GM12891 (cell line): Measurements from ENCODE around the gene TM2D3.
A peak's percentile ranks its signal among the peaks of the same experiment; 100 is the strongest.
"Not testable (repeated sequence)": the region's sequence is repeated elsewhere in the genome, so short reads cannot be mapped to it uniquely, and the experiment has no call there.

Experiments used
- DNase-seq: peaks from one replicate; pipeline ENCODE4 v3.0.0; 2011; ENCODE audit warnings: low spot score; ENCODE audit not compliant: insufficient read length
- FAIRE-seq: peaks from 2 replicates; lab custom pipeline; 2011; peaks lifted over from hg19 to GRCh38; lab: Jason Lieb, UNC
- PAX5 ChIP-seq: IDR thresholded peaks from 2 replicates; pipeline ENCODE4 v1.6.1; 2011; ENCODE audit warnings: low read length, moderate library complexity, mild to moderate bottlenecking; ENCODE audit not compliant: insufficient read depth, severe bottlenecking
- POLR2A ChIP-seq: IDR thresholded peaks from 2 replicates; pipeline ENCODE4 v1.6.1; 2011; ENCODE audit warnings: low read depth, low read length, control low read depth
- POLR2AphosphoS5 ChIP-seq: IDR thresholded peaks from 2 replicates; pipeline ENCODE4 v1.6.1; 2011; ENCODE audit warnings: low read depth, low read length, control low read depth
- POU2F2 ChIP-seq: IDR thresholded peaks from 2 replicates; pipeline ENCODE4 v1.6.1; 2011; ENCODE audit warnings: low read depth, mild to moderate bottlenecking, control low read depth, low read length, moderate library complexity
- SPI1 ChIP-seq: IDR thresholded peaks from 2 replicates; pipeline ENCODE4 v1.6.1; 2011; ENCODE audit warnings: low read depth, low read length, control low read depth
- TAF1 ChIP-seq: IDR thresholded peaks from 2 replicates; pipeline ENCODE4 v1.6.1; 2011; ENCODE audit warnings: low read depth, low read length, control low read depth

Gene TM2D3

DNA sequence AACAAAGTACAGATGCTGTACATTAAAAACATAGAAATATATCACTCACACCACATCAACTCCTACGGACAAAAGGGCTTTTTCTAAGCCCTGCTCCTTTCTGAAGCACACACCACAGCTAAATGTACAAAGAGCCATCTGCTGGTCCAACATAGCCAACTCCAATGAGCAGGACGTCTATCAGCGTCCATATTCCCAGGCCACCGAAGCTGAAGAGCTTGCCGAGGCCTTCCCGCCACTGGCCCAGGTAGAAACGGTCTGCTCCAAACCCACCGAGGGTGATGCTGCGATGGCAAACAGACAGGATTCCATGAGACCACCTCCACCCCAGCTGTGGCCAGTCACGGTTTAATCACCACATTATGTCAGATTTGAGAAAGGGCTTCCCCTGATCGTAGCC, 9.8 kb downstream of the TM2D3 start:
- TF ChIP-seq TAF1, result no peak
- TF ChIP-seq PAX5, result no peak
- no peak for TF ChIP-seq POLR2AphosphoS5
- no peak for TF ChIP-seq SPI1
- no peak for TF ChIP-seq POU2F2
- TF ChIP-seq POLR2A, result no peak
- FAIRE-seq, result no peak
- no peak for DNase-seq

DNA sequence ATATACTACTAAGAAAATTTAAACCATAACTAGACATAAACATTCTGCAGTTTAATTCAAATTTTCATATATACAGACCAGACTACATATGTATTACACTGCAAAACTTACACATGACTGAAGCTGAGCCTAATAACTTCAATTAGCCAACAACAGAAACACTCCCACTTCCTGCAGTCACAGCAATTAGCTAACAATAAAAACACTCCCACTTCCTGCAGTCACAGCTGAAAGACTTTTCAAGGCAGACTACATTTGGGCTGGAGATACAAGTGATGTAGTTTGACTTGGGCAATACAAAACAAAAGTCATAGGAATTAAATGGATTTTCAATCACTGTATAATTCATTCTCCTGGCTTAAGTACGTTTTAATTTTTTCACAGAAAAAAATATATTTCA, 10.3 kb downstream of the TM2D3 start:
- FAIRE-seq, result peak; percentile 23
- peak; percentile 43; the same call in 1 of the 2 replicates for TF ChIP-seq SPI1
- TF ChIP-seq POU2F2, result no peak
- no peak for DNase-seq

DNA sequence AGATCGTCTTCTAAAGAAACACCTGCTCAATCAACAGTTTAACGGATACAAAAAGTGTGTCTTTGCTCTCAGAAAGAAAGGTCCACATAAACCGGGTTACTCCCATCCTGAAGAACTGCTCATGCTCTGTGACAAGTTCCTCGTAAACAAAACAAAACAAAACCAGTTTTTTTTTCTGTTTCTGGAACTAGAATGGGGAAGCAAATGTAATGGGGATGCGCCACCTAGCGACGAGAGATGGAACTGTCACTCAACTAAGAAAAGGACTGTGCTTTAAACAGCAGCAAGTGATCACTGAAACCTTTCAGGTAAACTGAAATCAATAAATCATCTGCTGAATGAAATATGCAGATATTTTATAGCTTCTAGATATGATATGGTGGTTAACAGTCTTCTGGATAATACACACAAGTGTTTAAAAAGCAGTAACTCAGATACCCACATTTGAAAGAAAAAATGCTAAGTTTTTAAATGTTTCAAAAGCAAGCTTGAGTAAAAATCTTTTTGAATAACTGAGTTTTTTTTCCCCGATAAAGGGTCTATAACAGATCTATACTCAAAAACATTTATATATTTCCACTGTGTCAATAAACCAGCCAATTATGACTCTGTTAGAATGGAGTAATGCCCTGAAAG, 10.9 kb downstream of the TM2D3 start:
- FAIRE-seq, result peak; percentile 85
- peak; percentile 37 for DNase-seq
- no peak for TF ChIP-seq TAF1
- no peak for TF ChIP-seq PAX5
- TF ChIP-seq POU2F2, result no peak
- no peak for TF ChIP-seq SPI1
- no peak for TF ChIP-seq POLR2AphosphoS5
- TF ChIP-seq POLR2A, result no peak

DNA sequence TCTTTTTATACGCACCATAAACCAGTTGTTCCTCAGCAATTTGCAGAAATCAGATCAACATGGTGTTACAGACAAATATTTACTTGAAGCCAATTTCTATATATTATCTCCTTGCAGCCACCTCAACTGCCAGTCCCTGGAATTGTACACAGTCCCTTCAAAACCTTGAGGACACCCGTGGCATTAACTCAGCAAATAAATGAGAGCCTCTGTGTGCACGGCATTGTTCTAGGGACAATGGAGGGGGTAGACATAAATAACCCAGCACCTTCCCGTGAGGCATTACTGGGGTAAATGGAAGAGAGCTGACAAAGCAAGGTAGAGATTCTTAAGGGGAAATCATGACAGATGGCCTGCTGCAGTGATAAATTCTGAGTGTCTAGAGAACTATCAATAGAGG, 12.5 kb downstream of the TM2D3 start:
- TF ChIP-seq POU2F2, result no peak
- TF ChIP-seq POLR2A, result peak; percentile 26; the same call in 1 of the 2 replicates
- no peak for FAIRE-seq
- no peak for DNase-seq

DNA sequence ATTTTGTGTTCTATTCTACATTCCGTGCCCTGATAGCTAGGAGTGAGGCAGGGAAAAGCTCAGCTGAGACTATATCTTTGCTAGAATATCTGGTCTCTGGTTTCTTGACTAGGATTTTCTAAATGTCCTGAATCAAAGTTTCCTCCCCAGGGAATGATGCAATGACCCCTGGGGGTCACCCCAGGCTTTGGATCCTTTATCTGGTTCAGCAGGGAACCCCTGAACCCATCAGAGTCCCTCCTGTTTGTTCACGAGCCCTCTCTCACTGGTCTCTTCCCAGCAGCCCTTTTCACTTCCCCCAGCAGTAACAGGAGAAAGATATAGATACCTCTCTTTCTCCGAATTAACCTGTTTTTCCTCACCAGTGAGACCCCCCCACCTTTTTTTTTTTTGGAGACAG, 14.3 kb downstream of the TM2D3 start:
- DNase-seq, result no peak
- TF ChIP-seq POLR2AphosphoS5 (no peak), SPI1 (no peak), PAX5 (no peak), TAF1 (no peak), POU2F2 (no peak), POLR2A (no peak)
- no peak for FAIRE-seq

DNA sequence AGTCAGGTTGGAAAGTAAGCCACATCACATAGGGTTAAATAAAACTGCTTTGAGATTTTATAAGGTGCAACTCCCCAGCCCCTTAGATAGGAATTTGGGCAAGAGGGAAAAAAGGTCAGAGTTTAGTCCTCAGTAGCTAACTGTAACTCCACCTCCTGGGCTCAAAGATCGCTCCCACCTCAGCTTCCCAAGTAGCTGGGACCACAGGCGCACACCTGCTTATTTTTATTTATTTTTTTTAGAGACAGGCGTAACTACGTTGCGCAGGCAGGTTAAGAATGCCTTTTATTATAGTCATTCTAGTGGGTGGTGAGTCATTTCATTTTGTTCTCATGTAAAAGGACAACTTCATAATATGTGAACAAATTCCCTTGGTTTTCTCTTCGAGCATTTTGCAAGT, 14.7 kb downstream of the TM2D3 start:
- FAIRE-seq (no peak), DNase-seq (no peak)
- TF ChIP-seq PAX5, result no peak
- TF ChIP-seq TAF1, result no peak
- no peak for TF ChIP-seq SPI1
- TF ChIP-seq POU2F2, result no peak
- no peak for TF ChIP-seq POLR2A
- no peak for TF ChIP-seq POLR2AphosphoS5

DNA sequence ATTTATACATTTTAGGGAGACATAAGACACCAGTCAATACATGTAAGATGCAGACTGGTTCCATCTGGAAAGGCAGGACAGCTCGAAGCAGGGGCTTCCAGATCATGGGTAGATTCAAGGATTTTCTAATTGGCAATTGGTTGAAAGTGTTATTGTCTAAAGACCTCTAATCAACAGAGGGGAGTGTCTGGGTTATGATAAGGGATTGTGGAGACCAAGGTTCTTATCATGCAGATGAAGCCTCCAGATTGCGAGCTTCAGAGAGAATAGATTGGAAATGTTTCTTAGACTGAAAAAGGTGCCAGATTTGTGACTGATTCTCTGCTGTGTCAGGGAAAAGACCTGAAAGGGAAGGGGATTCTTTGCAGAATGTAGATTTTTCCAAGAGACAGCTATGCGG, 15.1 kb downstream of the TM2D3 start:
- DNase-seq (no peak), FAIRE-seq (no peak)
- TF ChIP-seq TAF1 (no peak), SPI1 (no peak), POU2F2 (no peak), POLR2AphosphoS5 (no peak), PAX5 (no peak), POLR2A (no peak)

DNA sequence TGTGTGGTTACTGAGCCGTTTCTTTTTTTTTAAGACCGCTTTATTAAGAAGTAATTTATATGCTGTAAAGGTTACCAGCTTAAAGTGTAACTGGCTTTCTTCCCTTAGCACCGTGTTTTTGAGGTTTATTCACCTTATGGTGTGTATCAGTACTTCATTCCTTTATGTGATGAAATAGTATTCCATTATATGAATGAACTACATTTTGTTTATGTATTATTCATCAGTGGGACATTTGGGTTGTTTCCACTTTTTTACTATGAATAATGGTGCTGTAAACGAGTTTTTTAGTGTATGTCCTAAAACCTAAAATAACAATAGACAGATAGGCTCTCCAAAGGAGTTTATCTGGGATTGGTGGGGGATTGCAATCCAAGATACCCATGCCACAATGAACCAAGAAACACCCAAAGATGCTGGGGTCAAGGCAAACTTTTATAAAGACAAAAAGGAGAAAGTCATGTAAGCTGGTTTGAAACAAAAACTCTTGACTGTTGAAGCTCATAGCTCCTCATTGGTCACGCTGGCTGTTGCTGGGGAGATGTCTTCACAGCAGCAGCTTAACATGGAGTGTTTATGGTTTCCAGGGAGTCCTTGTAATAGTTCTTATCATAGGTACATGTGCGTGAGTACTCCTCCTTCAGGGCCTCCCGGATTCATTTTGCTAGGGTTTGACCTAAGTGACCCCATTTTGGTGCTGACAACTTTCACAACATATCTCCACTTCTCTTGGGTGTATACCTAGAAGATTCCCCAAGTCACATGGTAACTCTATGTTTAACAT, 16.0 kb downstream of the TM2D3 start:
- FAIRE-seq, result no peak
- no peak for DNase-seq
- TF ChIP-seq PAX5 (no peak), TAF1 (no peak), POLR2AphosphoS5 (no peak), POLR2A (no peak), SPI1 (no peak), POU2F2 (no peak)

DNA sequence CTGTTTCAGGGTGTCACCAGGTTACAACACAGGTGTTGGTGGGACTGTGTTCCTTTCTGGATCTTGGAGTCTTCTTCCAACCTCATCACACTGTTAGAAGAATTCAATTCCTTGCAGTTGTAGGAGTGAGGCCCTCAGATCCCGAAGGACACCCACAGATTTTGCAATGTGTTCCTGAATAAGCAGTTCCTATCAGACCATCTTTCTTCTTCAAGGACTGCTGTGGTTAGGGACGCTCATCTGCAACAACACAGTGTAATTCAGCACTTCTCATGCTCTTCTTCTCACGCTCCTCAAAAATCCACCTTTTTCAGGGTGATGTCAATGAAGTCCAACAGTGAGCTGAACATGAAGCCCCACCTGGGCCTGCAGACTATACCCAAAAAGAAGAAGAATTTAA, 18.8 kb downstream of the TM2D3 start:
- TF ChIP-seq SPI1, result no peak
- TF ChIP-seq PAX5, result no peak
- TF ChIP-seq POLR2AphosphoS5, result no peak
- TF ChIP-seq TAF1, result no peak
- no peak for TF ChIP-seq POLR2A
- TF ChIP-seq POU2F2, result no peak
- FAIRE-seq (no peak), DNase-seq (no peak)

DNA sequence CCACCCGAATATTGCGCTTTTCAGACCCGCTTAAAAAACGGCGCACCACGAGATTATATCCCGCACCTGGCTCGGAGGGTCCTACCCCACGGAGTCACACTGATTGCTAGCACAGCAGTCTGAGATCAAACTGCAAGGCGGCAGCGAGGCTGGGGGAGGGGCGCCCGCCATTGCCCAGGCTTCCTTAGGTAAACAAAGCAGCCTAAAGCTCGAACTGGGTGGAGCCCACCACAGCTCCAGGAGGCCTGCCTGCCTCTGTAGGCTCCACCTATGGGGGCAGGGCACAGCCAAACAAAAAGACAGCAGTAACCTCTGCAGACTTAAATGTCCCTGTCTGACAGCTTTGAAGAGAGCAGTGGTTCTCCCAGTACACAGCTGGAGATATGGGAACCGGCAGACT, 25.5 kb downstream of the TM2D3 start:
- not testable (repeated sequence) for FAIRE-seq

More for the DNA sequence above, 25.5 kb downstream of the TM2D3 start:
- DNase-seq, result not testable (repeated sequence)
